Caco-2 (cell line): Measurements from ENCODE around the gene ZCCHC7. TPM values are rescaled to one million over a fixed set of nuclear protein-coding genes. Genes with fewer than 3 reads are reported as not detected.

Source experiments
- BruUV-seq: library from RNA; stranded (reverse); fragments of 400-500 nt; replicated peaks from 2 replicates; lab custom pipeline; 2021; lab: Mats Ljungman, UMichigan
- CTCF ChIA-PET: fragments of 300-600 bp; sonication (Branson Sonifier 250); formaldehyde crosslinking; loops from one replicate; lab custom pipeline; 2022; ENCODE audit warnings: antibody characterized with exemption; lab: Charles Lee
- POLR2A ChIA-PET: fragments of 300-600 bp; sonication (Branson Sonifier 250); formaldehyde crosslinking; loops from one replicate; lab custom pipeline; 2022; ENCODE audit warnings: antibody characterized with exemption; lab: Charles Lee
- DNase-seq, 2 experiments: peaks; one replicate each; pipeline versions ENCODE4 v3.0.0 to v3.0.0-alpha.2; 2020 to 2022
- H3K27me3 ChIP-seq: replicated peaks from 2 replicates; pipeline ENCODE4 v1.6.0; 2011; ENCODE audit warnings: low read length; ENCODE audit not compliant: control insufficient read depth, insufficient read depth
- H3K36me3 ChIP-seq: 2 replicates; pipeline ENCODE4 v1.5.1; 2011; ENCODE audit warnings: low read length; ENCODE audit not compliant: control insufficient read depth, insufficient read depth
- H3K4me1 ChIP-seq: fragments of 250-450 bp; sonication (Bioruptor Pico); 2 replicates; pipeline ENCODE4 v1.5.1; 2020; ENCODE audit warnings: mild to moderate bottlenecking
- H3K4me3 ChIP-seq: 2 replicates; pipeline ENCODE4 v1.5.1; 2011; ENCODE audit warnings: low read depth, mild to moderate bottlenecking, control low read depth, low read length
- H3K9me3 ChIP-seq: fragments of 250-450 bp; sonication (Bioruptor Pico); 2 replicates; pipeline ENCODE4 v1.5.1; 2020; ENCODE audit warnings: mild to moderate bottlenecking, moderate library complexity
- H3K27ac Mint-ChIP-seq: one replicate; pipeline ENCODE4 v1.8.0; 2022; ENCODE audit warnings: mixed read lengths; ENCODE audit not compliant: unreplicated experiment
- H3K27me3 Mint-ChIP-seq: one replicate; pipeline ENCODE4 v1.8.0; 2022; ENCODE audit warnings: mixed read lengths; ENCODE audit not compliant: insufficient read depth, unreplicated experiment
- H3K36me3 Mint-ChIP-seq: one replicate; pipeline ENCODE4 v1.8.0; 2022; ENCODE audit warnings: mild to moderate bottlenecking, mixed read lengths; ENCODE audit not compliant: insufficient read depth, unreplicated experiment
- H3K4me1 Mint-ChIP-seq: one replicate; pipeline ENCODE4 v1.8.0; 2022; ENCODE audit warnings: low read depth, mixed read lengths; ENCODE audit not compliant: unreplicated experiment
- H3K4me3 Mint-ChIP-seq: one replicate; pipeline ENCODE4 v1.8.0; 2022; ENCODE audit warnings: mild to moderate bottlenecking, moderate library complexity, mixed read lengths; ENCODE audit not compliant: unreplicated experiment
- H3K9me3 Mint-ChIP-seq: one replicate; pipeline ENCODE4 v1.8.0; 2022; ENCODE audit warnings: mixed read lengths; ENCODE audit not compliant: unreplicated experiment
- CTCF ChIP-seq, 2 experiments: fragments of 200-600 bp in 1 of 2; IDR thresholded peaks; 1 replicate in 1 of 2; 2 replicates in 1 of 2; pipeline versions ENCODE4 v1.5.1 to v1.8.0; 2011 to 2022; ENCODE audit warnings: antibody characterized with exemption in 1 of 2, control low read depth in 1 of 2, inconsistent platforms in 1 of 2, low read depth in 1 of 2, low read length in 1 of 2, mild to moderate bottlenecking in 1 of 2, moderate library complexity in 1 of 2; ENCODE audit not compliant: insufficient read depth in 1 of 2, severe bottlenecking in 1 of 2, unreplicated experiment in 1 of 2
- intact Hi-C: fragments of 100-400 bp; cut with micrococcal nuclease; formaldehyde crosslinking; loops from one replicate; pipeline ENCODE4 v1.10.0; 2022; ENCODE audit not compliant: unreplicated experiment
- total RNA-seq: library from RNA; stranded (reverse); gene quantifications from 2 replicates; pipeline ENCODE4 v1.2.3, GENCODE V29; 2022

ZCCHC7 gene
- total RNA-seq, 1 experiment from 2014 or later, result 22.0 TPM

- Mint-ChIP-seq H3K9me3 (no peaks in the 10 kb centered on the region), H3K27me3 (no peaks in the 10 kb centered on the region), H3K36me3 (peaks cover 23% of the 10 kb centered on the region), H3K4me1 (no peaks in the 10 kb centered on the region), H3K4me3 (no peak overlapping the region), H3K27ac (no peak overlapping the region)
- Histone ChIP-seq H3K9me3 (no peaks in the 10 kb centered on the region), H3K36me3 (no peaks in the 10 kb centered on the region), H3K27me3 (no peaks in the 10 kb centered on the region), H3K4me1 (no peaks in the 10 kb centered on the region), H3K4me3 (no peak overlapping the region)
- BruUV-seq, result no TSS peak
- ChIA-PET POLR2A (no interaction called here), CTCF (no interaction called here)
- TF ChIP-seq CTCF (IDR thresholded peaks at IDR 0.05; ENCODE audit: insufficient read depth in 1 of 2, low read depth in 1 of 2, low read length in 1 of 2, severe bottlenecking in 1 of 2, unreplicated experiment in 1 of 2), result no peak
- intact Hi-C loops, result no loop called here
- no peak for DNase-seq
Observed at GRCh38 chr9:37134166-37134565, 13.8 kb downstream of the ZCCHC7 start.

- no peak overlapping the region for H3K27ac Mint-ChIP-seq
- no peaks in the 10 kb centered on the region for H3K4me1 Mint-ChIP-seq
- H3K4me3 Mint-ChIP-seq, result no peak overlapping the region
- H3K36me3 Mint-ChIP-seq, result peaks cover 7% of the 10 kb centered on the region
- H3K4me1 ChIP-seq, result no peaks in the 10 kb centered on the region; the same call in 1 of the 2 replicates
- BruUV-seq, result no TSS peak
- H3K9me3 ChIP-seq, result no peaks in the 10 kb centered on the region
- H3K9me3 Mint-ChIP-seq, result no peaks in the 10 kb centered on the region
- no peak for DNase-seq
- no peaks in the 10 kb centered on the region for H3K27me3 ChIP-seq
- no peaks in the 10 kb centered on the region for H3K27me3 Mint-ChIP-seq
- intact Hi-C loops, result no loop called here
- ChIA-PET POLR2A (no interaction called here), CTCF (no interaction called here)
- no peak overlapping the region for H3K4me3 ChIP-seq
- H3K36me3 ChIP-seq, result no peaks in the 10 kb centered on the region
- TF ChIP-seq CTCF (IDR thresholded peaks at IDR 0.05; ENCODE audit: insufficient read depth in 1 of 2, low read depth in 1 of 2, low read length in 1 of 2, severe bottlenecking in 1 of 2, unreplicated experiment in 1 of 2), result no peak
Observed at GRCh38 chr9:37141015-37141414, 20.6 kb downstream of the ZCCHC7 start.

GRCh38 chr9:37144762-37145161 is 24.4 kb downstream of the ZCCHC7 start:
- no peaks in the 10 kb centered on the region for H3K9me3 Mint-ChIP-seq
- no peaks in the 10 kb centered on the region for H3K27me3 Mint-ChIP-seq
- Histone ChIP-seq H3K9me3 (no peaks in the 10 kb centered on the region), H3K4me1 (no peaks in the 10 kb centered on the region; the same call in 1 of the 2 replicates), H3K27me3 (no peaks in the 10 kb centered on the region), H3K4me3 (no peak overlapping the region), H3K36me3 (no peaks in the 10 kb centered on the region)
- no TSS peak for BruUV-seq
- no peaks in the 10 kb centered on the region for H3K36me3 Mint-ChIP-seq
- no peak overlapping the region for H3K27ac Mint-ChIP-seq
- POLR2A ChIA-PET, result no interaction called here
- intact Hi-C loops, result no loop called here
- no peak overlapping the region for H3K4me3 Mint-ChIP-seq
- TF ChIP-seq CTCF (IDR thresholded peaks at IDR 0.05; ENCODE audit: insufficient read depth in 1 of 2, low read depth in 1 of 2, low read length in 1 of 2, severe bottlenecking in 1 of 2, unreplicated experiment in 1 of 2), result no peak
- no peaks in the 10 kb centered on the region for H3K4me1 Mint-ChIP-seq
- DNase-seq, result no peak
- CTCF ChIA-PET, result no interaction called here
